ENCODE data around the gene FOXP2. TPM values are rescaled to one million over a fixed set of nuclear protein-coding genes. Genes with fewer than 3 reads are reported as not detected.
A peak's percentile ranks its signal among the peaks of the same experiment; 100 is the strongest.
"Not testable (repeated sequence)": the region's sequence is repeated elsewhere in the genome, so short reads cannot be mapped to it uniquely, and the experiment has no call there.

FOXP2 gene
- total RNA-seq, 1 donor from 2014 or later = 20.0 TPM

DNA sequence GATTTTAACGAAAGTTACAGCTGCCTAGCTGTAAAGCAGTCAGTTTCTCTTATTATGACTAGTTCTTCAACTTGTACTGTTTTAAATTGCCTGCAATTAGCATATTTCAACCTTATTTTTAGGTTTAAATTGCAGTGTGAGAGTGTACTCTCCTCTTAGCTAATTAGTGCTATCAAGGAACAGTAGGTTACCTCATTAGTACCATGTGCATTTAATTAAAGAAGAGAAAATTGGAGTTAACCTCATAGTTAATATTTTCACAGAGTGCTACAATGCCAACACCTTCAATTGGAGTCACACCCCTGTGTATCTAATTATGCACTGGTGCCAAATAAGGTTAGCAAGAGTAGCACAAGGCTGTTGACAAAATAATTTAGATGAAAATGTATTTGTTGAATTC lies 154.6 kb downstream of the FOXP2 start:
- FAIRE-seq (no peak), DNase-seq (ENCODE audit: low spot score in 2 of 2) (no peak)

DNA sequence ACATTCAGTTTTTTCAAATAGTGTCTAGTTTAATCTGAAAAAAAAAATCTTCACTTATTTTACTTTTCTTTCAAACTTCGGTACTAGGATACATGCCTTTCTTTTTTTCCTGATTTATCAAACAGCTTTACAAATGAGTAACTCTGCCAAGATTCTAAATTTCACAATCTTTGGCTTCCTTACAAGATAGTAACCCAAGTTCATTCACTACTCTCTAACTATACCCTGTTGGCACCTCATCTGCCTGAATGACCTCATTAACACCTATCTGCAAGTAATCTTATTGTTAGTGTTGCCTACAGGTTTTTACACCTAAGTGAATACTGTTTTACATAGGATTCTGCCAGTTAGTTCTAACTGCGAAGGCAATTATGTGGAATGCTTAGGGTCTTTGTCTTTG lies 159.8 kb downstream of the FOXP2 start:
- DNase-seq (ENCODE audit: low spot score in 2 of 2) = no peak
- FAIRE-seq = no peak

DNA sequence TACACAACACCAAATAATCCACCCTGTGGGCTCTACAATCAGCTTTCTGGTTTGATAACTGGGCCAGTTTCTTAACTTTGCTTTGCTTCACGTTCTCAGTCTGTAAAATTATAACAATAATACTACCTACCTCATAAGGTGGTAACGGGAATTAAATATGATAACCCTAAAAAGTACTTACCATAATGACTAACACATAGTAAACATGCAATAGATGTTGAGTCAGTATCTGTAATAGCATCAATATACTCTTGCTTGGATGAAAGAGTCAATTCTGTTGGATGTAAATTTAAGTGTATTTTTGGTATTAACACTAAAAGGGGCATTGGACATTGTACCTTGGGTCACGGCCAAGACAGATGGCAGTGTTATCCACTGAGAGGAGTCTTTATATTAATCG lies 160.5 kb downstream of the FOXP2 start:
- FAIRE-seq (no peak), DNase-seq (ENCODE audit: low spot score in 2 of 2) (no peak)

DNA sequence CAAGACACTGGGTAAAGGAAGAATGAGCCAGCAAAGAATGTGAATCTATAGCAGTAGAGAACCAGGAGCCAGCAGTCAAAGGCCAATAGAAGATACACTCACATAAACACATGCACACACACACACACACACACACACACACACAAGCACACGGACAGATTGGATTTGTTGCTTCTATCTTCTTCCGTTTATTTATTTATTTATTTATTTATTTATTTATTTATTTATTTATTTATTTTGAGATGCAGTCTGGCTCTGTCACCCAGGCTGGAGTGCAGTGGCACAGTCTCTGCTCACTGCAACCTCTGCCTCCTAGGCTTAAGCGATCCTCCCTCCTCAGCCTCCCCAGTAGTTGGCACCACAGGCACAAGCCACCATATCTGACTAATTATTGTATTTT lies 166.3 kb downstream of the FOXP2 start:
- FAIRE-seq; DNase-seq (ENCODE audit: low spot score in 2 of 2): not testable (repeated sequence)

DNA sequence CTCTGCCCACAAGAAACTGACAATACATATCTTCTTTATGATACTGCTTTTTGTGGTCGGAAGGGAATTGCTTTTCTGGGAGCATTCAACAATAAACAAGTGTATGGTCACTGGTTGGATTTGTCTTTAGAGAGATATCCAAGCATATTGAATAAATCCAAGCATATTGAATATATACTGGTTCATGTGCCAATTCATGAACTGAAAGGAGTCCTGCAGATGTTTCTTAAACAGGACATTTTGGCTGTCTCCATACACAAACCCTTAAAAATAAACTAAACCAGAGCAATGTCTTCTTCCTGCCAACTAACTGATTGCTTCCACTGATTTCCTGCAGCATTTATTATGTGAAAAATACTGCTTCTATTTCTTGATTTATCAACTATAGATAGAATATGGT lies 173.9 kb downstream of the FOXP2 start:
- FAIRE-seq (no peak), DNase-seq (ENCODE audit: low spot score in 2 of 2) (no peak)

DNA sequence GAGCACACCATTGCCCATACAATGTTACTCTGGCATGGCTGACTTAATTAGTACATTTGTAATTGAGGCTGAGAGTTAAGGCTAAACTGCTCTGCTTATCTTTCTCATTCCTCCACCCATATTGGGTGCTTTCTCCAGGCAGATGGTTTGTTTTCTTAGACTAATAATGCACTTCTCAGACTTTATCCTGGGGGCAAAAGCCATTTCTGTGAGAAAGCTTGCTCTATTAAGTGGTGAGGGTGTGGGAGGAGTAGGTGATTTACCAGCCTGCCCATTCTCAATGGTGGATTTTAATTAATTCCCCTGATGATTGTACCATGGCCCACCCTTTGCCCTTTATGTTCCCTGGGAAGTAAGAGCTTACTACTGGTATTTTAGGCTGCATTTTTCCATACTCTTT lies 174.8 kb downstream of the FOXP2 start:
- DNase-seq (ENCODE audit: low spot score in 2 of 2) = no peak
- no peak for FAIRE-seq

DNA sequence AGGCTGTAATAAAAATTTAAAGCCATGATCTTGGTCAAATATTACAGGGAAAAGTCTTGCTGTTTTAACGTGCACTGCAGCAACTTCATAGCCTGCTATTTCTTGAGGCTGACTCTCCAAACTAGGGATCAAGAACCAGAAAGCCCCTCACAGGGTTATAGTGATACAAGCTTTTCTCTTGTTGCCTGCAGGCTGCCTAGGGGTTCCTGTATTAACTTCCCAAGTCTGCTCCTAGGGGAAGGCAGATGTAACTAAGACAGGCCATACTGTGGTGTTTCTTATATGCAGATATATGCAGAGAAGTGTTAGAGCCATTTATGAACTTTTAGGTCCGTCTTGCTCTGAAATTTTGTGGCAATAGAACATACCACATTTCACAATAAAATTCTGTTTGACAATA lies 175.7 kb downstream of the FOXP2 start:
- FAIRE-seq = no peak
- DNase-seq (ENCODE audit: low spot score in 2 of 2) = no peak

DNA sequence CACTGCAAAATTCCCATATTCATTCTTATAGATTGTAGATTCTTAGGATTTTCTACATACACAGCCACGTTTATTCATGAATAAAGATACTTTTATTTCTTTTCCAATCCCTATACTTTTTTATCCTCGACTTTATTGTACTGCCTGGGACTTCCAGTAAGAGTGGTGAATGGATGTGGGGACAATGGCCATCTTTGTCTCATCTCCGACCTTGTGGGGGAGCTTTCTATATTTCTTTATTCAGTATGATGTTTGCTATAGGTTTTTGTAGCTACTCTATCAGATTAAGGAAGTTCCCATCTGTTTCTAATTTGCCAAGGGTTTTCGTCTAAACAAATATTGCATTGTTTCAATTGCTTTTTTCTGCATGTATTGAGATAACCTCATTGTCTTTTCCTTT lies 184.3 kb downstream of the FOXP2 start:
- DNase-seq (ENCODE audit: low spot score in 2 of 2) (no peak), FAIRE-seq (no peak)

DNA sequence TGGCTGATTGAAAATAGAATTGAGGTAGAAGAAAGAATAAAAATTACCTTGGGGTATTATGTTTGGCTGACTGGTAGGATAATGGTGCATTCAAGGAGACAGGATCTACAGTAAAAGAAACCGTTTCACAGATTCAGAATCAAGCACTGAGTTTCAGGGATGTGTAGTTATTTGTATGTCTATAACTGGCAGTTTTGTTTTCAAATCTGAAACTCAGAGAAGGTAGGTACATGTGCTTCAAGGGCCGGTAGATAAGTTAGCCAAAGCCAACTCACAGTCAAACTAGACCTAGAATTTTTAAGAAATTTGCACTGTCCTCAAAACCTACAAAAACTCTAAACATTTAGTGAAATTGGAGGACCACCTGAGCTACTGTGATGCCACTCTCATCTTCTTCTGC lies 191.5 kb downstream of the FOXP2 start:
- no peak for FAIRE-seq

DNA sequence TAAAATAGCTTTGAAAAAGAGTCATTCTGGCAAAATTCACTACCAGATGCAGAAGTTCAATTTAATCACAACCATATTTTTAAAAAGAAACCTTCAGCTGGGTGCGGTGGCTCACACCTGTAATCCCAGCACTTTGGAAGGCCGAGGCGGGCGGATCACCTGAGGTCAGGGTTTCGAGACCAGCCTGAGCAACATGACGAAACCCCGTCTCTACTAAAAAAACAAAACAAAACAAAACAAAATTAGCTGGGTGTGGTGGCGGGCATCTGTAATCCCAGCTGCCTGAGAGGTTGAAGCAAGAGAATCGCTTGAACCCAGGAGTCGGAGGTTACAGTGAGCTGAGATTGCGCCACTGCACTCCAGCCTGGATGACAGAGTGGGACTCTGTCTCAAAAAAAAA lies 194.2 kb downstream of the FOXP2 start:
- DNase-seq (ENCODE audit: low spot score in 2 of 2); FAIRE-seq: not testable (repeated sequence)

More for the DNA sequence above, 191.5 kb downstream of the FOXP2 start:
- no peak for DNase-seq (ENCODE audit: low spot score in 2 of 2)

DNA sequence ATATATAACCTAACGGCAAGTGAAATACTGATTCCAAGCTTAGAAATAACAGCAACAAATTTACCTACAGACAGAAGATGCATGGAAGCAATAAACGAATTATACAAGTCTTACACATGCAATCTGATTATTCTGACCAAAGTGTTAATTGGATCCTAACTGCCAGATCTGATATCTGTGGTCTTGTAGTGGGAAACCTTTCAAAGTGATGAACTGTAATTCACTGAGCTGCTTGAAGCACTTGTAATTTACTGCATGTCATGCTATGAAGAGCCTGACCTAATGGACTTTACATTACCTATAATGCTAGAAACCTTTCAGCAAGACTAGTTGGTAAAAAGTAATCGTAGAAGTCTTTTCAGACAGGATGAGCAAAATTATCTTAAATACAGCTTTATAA lies 205.6 kb downstream of the FOXP2 start:
- no peak for FAIRE-seq

DNA sequence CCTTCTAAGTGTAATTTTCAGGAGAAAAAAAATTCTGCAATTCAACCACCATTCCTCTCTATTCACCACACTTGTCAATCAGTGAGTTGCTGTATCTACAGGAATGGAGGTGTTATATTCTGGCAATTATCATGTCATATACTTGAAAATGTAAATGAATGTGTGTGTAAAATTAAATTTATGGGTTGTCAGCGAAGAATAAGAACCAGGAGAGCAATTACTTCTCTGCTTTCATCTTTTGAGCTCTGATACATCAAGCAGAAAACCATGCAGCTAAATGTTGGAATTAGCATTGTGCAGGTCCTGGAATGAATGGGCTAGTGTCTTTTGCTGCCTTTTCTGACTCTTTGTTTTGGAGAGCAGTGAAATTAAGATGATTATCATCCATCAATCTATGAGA lies 207.6 kb downstream of the FOXP2 start:
- FAIRE-seq (no peak), DNase-seq (ENCODE audit: low spot score in 2 of 2) (no peak)

More for the DNA sequence above, 205.6 kb downstream of the FOXP2 start:
- DNase-seq (ENCODE audit: low spot score in 2 of 2) = no peak

DNA sequence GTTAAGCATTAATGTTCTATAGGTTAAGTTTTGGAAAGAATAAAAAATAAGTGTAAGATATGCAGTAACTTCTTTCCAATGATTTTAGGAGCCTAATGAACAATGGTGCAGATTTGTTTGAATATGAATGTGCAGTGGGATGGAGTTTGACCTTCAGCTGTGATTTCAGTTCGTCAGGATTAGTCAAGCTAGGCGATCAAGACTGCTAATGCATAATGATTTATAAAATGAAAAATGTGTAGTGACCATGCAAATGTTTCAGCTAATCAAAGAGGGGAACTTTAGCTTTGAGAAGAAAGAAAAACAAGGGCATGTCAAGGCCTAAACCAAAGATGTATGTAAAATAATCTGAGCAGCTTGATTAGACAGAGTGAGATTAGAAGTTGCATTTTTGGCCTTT lies 208.5 kb downstream of the FOXP2 start:
- FAIRE-seq (no peak), DNase-seq (ENCODE audit: low spot score in 2 of 2) (no peak)

DNA sequence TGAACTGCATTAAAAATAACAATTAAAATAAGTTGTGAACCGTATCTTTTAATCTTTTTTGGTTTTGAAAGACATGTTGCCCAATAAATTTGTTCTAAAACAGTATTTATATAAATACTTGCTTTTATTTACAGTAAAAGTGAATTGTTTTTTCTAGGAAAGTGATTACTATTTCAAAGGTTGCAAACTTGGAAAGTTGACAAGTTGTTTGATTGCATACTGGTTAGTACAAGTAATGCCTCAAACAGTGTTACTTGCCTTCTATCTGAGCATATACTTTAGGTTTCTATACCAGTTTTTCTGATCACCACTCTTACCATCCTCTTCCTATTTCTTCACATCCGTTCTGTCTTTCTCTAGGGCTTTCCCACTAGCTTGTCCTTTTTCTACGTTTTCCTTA lies 212.6 kb downstream of the FOXP2 start:
- FAIRE-seq (no peak), DNase-seq (ENCODE audit: low spot score in 2 of 2) (no peak)

DNA sequence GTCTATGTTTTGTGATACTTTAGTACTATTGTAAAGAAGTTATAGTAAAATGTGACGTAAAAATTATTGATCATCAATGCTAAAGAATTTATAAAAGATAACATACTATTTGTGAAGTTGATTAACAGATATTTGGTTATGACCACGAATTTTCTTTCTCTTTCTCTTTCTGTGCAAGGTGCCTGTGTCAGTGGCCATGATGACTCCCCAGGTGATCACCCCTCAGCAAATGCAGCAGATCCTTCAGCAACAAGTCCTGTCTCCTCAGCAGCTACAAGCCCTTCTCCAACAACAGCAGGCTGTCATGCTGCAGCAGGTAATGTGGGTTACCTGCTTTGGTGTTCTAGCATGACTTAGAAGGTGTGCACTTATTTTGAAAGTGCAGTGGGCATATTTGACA lies 213.7 kb downstream of the FOXP2 start:
- no peak for FAIRE-seq
- DNase-seq (ENCODE audit: low spot score in 2 of 2) = no peak

DNA sequence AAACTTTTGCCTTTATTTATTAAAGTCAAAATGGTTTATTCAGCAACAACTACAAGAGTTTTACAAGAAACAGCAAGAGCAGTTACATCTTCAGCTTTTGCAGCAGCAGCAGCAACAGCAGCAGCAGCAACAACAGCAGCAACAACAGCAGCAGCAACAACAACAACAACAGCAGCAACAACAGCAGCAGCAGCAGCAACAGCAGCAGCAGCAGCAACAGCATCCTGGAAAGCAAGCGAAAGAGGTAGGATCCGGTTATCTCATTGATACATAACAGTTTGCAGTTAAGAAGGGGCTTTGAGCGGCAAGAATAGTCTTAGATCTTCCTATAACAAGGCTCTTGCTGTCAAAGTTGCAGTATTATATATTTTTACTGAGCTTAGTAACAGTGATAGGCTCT lies 215.1 kb downstream of the FOXP2 start:
- no peak for FAIRE-seq
- DNase-seq (ENCODE audit: low spot score in 2 of 2) = no peak

DNA sequence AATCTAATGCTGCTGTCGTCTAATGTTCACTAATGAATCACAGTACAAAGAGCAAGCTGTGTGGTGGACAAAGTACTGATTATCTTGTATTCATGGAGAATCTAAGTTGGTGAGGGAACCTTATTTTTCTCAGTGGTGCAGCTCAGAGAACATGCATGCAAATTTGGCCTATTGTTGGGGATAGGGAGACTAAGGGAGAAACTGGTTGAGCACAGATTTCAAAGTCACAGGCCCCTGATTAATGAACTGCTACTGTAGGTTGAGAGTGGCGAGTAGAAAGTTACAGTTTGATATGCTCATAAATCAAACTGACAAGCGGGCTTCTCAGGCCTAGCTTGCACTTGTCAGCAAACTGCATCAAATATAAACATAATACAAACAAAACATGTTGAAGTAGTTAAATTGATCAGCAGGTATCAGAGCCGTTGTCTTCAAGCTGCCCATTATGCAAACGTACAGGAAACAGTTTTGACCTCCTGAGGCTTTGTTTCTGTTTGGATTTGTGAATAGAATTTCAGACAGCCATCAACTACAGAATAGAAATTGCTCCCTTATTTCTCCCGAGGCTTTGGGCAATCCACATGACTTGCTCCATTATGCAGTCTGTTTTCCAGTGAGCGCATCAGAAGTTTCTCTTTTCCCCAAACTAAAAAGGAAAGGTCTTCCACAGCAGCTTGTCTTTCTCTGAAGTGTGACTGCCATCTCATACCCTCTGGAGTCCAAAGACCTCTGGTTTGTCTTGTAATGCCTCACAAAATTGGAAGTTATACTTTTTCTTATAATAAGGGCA lies 215.8 kb downstream of the FOXP2 start:
- FAIRE-seq (no peak), DNase-seq (ENCODE audit: low spot score in 2 of 2) (no peak)

DNA sequence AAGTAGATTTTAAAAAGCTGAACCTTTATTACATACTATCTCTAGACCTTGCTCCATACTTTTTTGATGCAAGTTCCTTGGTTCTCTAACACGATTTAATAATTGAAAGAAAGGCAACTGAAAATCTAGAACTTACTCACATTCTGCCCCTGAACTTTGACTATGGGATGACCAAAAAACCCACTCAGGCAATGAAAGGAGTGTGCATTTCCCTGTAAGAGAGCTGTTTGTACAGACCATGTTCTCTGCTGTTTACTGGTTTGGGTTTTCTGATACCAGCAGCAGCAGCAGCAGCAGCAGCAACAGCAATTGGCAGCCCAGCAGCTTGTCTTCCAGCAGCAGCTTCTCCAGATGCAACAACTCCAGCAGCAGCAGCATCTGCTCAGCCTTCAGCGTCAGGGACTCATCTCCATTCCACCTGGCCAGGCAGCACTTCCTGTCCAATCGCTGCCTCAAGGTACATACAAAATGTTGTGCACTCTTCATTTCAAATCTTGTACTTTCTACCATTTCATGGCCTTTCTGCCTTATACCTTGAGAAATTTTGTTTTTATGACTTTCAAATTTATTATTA lies 216.7 kb downstream of the FOXP2 start:
- DNase-seq (ENCODE audit: low spot score in 2 of 2) = no peak
- no peak for FAIRE-seq

DNA sequence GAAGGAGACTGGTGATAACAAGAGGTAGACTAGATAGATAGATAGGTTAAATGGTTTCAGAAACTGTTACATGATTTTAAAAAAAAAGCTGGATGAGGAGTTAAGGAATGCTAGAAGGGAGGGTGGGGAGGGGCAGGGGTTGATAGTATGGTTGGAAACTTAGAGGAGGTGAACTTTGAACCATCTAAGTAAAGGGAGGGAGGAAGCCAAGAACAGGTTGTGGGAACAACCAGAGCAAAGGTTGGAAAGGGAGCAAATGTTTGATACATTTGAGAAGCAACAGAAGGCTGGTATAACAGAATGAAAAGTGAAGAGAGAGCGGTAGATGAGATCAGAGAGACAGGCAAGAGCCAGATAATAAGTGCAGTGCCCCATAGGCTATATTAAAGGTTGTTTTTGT lies 224.8 kb downstream of the FOXP2 start:
- no peak for FAIRE-seq

DNA sequence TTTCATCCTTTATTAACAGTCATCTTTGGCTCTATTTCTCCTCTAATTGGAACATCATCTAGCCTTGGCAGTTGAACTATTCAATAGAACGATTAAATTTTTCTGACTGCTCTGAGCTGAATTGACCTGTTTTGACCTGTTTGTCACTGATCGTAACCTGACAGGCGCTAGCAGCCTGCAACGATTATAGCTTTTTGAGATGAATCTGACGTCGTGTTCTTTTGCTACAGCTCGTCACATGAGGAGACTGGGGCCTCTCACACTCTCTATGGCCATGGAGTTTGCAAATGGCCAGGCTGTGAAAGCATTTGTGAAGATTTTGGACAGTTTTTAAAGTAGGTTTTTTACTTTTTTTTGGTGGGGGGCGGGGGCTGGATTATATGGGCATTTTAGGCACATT lies 229.8 kb downstream of the FOXP2 start:
- FAIRE-seq (no peak), DNase-seq (ENCODE audit: low spot score in 2 of 2) (no peak)

More for the DNA sequence above, 224.8 kb downstream of the FOXP2 start:
- no peak for DNase-seq (ENCODE audit: low spot score in 2 of 2)

DNA sequence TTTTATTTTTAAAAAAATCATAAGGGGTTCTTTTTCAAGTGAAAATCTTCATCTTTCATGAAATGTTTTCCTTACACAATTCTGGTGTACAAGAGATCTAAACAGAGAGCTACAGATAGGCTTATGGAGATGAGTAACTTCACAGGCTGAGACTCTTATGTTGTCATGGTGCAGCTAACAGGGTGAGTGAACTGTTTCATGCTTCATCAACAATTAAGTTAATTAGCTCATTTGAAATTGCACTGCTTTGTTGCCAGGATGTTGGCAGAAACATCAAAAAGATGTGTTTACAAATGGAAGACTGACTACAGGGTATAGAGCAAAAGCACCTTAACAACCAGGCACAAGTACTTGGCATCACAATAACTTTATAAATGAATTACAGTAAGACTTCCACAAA lies 230.8 kb downstream of the FOXP2 start:
- DNase-seq (ENCODE audit: low spot score in 2 of 2) (peak in 1 of 2 donors; percentile 1), FAIRE-seq (no peak)

DNA sequence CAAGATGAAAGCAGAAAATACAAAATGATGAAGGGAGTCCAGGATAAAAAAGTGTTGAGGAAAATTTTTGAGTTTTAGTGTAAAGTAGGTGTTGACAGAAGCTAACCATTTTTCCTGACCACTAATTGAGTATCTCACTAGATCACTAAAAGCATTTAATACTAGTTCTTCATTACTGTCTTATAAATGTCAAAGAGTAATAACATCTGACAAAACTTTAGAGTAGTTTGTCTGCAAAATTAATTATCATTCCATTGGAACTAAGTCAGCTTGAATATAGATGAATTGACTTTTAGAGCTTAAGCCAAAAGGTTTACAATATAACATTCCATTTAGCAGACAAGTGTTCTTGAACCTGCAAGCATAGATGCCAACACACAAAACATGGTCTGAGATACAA lies 232.9 kb downstream of the FOXP2 start:
- DNase-seq (ENCODE audit: low spot score in 2 of 2) = no peak
- FAIRE-seq = no peak

All from frontal cortex (tissue), 4 donors.